MCF 10A (cell line): Measurements from ENCODE around the gene NT5DC2. TPM values are rescaled to one million over a fixed set of nuclear protein-coding genes. Genes with fewer than 3 reads are reported as not detected.

Experiments
- BruUV-seq: library from RNA; stranded (reverse); fragments of 400-500 nt; replicated peaks from 2 replicates; lab custom pipeline; 2021; lab: Mats Ljungman, UMichigan
- CTCF ChIA-PET: fragments of 300-600 bp; sonication (Branson Sonifier 250); formaldehyde crosslinking; extraction: SDS; loops from one replicate; lab custom pipeline; 2021; ENCODE audit warnings: antibody characterized with exemption, inconsistent platforms; lab: Yijun Ruan, JAX
- POLR2A ChIA-PET: fragments of 300-600, 350-650 bp; sonication (Branson Sonifier 250); formaldehyde crosslinking; extraction: SDS; loops from one replicate; lab custom pipeline; 2020; ENCODE audit warnings: antibody characterized with exemption, inconsistent platforms; lab: Yijun Ruan, JAX
- DNase-seq: peaks from one replicate; pipeline ENCODE4 v3.0.0-alpha.2; 2018; ENCODE audit not compliant: unreplicated experiment
- H3K27ac Mint-ChIP-seq: one replicate; pipeline ENCODE4 v1.8.0; 2022; ENCODE audit warnings: mild to moderate bottlenecking, low read depth, mixed read lengths; ENCODE audit not compliant: unreplicated experiment
- H3K27me3 Mint-ChIP-seq: one replicate; pipeline ENCODE4 v1.8.0; 2022; ENCODE audit warnings: mixed read lengths; ENCODE audit not compliant: insufficient read depth, unreplicated experiment
- H3K36me3 Mint-ChIP-seq: one replicate; pipeline ENCODE4 v1.8.0; 2022; ENCODE audit warnings: mild to moderate bottlenecking, moderate library complexity, mixed read lengths; ENCODE audit not compliant: insufficient read depth, unreplicated experiment
- H3K4me1 Mint-ChIP-seq: one replicate; pipeline ENCODE4 v1.8.0; 2022; ENCODE audit warnings: mixed read lengths; ENCODE audit not compliant: insufficient read depth, unreplicated experiment
- H3K4me3 Mint-ChIP-seq: one replicate; pipeline ENCODE4 v1.8.0; 2022; ENCODE audit warnings: mild to moderate bottlenecking, moderate library complexity, mixed read lengths; ENCODE audit not compliant: unreplicated experiment
- H3K9me3 Mint-ChIP-seq: one replicate; pipeline ENCODE4 v1.8.0; 2022; ENCODE audit warnings: mixed read lengths; ENCODE audit not compliant: unreplicated experiment
- CTCF ChIP-seq: fragments of 200-600 bp; IDR thresholded peaks from one replicate; pipeline ENCODE4 v1.8.0; 2022; ENCODE audit warnings: antibody characterized with exemption, mild to moderate bottlenecking; ENCODE audit not compliant: unreplicated experiment
- intact Hi-C: fragments of 100-400 bp; cut with micrococcal nuclease; formaldehyde crosslinking; loops from 2 replicates; pipeline ENCODE4 v1.14.1; 2022
- total RNA-seq: library from RNA; stranded (reverse); gene quantifications from 2 replicates; pipeline ENCODE4 v1.2.3, GENCODE V29; 2022

Gene NT5DC2
- total RNA-seq, 1 experiment from 2014 or later, result 28.9 TPM

GRCh38 chr3:52521881-52522650 is 11.6 kb downstream of the NT5DC2 start:
- Mint-ChIP-seq H3K4me1 (no peaks in the 10 kb centered on the region), H3K27ac (no peak overlapping the region), H3K36me3 (no peaks in the 10 kb centered on the region), H3K4me3 (no peak overlapping the region), H3K27me3 (no peaks in the 10 kb centered on the region), H3K9me3 (no peaks in the 10 kb centered on the region)
- POLR2A ChIA-PET, result interaction anchor here (0.6 kb wide), 1 partner anchor 11 kb away, joined by 3 read pairs; no protein-coding TSS in a partner anchor
- intact Hi-C loops, result no loop called here
- no TSS peak for BruUV-seq
- DNase-seq, result no peak
- TF ChIP-seq CTCF, result no peak
- CTCF ChIA-PET, result no interaction called here

GRCh38 chr3:52521488-52521824 is 12.2 kb downstream of the NT5DC2 start:
- TF ChIP-seq CTCF, result no peak
- H3K27me3 Mint-ChIP-seq, result no peaks in the 10 kb centered on the region
- BruUV-seq, result no TSS peak
- CTCF ChIA-PET, result no interaction called here
- H3K36me3 Mint-ChIP-seq, result no peaks in the 10 kb centered on the region
- POLR2A ChIA-PET, result no interaction called here
- no peak for DNase-seq
- H3K4me3 Mint-ChIP-seq, result no peak overlapping the region
- H3K4me1 Mint-ChIP-seq, result no peaks in the 10 kb centered on the region
- intact Hi-C loops, result no loop called here
- H3K27ac Mint-ChIP-seq, result no peak overlapping the region
- H3K9me3 Mint-ChIP-seq, result no peaks in the 10 kb centered on the region

- Mint-ChIP-seq H3K27me3 (no peaks in the 10 kb centered on the region), H3K36me3 (no peaks in the 10 kb centered on the region), H3K4me1 (no peaks in the 10 kb centered on the region), H3K9me3 (no peaks in the 10 kb centered on the region), H3K4me3 (no peak overlapping the region), H3K27ac (no peak overlapping the region)
- no TSS peak for BruUV-seq
- TF ChIP-seq CTCF, result no peak
- intact Hi-C loops, result no loop called here
- DNase-seq, result no peak
- CTCF ChIA-PET, result interaction anchor here (0.5 kb wide), 1 partner anchor 8 kb away, joined by 3 read pairs; no protein-coding TSS in a partner anchor
- POLR2A ChIA-PET, result no interaction called here
These were observed 12.8 kb downstream of the NT5DC2 start for GRCh38 chr3:52520716-52521487.

- ChIA-PET POLR2A (interaction anchor here (0.7 kb wide), 1 partner anchor 16 kb away, joined by 3 read pairs; the partner anchor contains the start of gene UQCC5), CTCF (interaction anchor here (0.5 kb wide), 1 partner anchor 7 kb away, joined by 3 read pairs; no protein-coding TSS in a partner anchor)
- no peak overlapping the region for H3K27ac Mint-ChIP-seq
- H3K27me3 Mint-ChIP-seq, result no peaks in the 10 kb centered on the region
- no TSS peak for BruUV-seq
- H3K4me3 Mint-ChIP-seq, result no peak overlapping the region
- no peak for DNase-seq
- no peaks in the 10 kb centered on the region for H3K9me3 Mint-ChIP-seq
- peaks cover 2% of the 10 kb centered on the region for H3K4me1 Mint-ChIP-seq
- H3K36me3 Mint-ChIP-seq, result no peaks in the 10 kb centered on the region
- intact Hi-C loops, result no loop called here
- TF ChIP-seq CTCF, result no peak
These were observed 13.5 kb downstream of the NT5DC2 start for GRCh38 chr3:52520141-52520667.
